ENCODE results near the gene DNAL4.

DNAL4 gene

DNA sequence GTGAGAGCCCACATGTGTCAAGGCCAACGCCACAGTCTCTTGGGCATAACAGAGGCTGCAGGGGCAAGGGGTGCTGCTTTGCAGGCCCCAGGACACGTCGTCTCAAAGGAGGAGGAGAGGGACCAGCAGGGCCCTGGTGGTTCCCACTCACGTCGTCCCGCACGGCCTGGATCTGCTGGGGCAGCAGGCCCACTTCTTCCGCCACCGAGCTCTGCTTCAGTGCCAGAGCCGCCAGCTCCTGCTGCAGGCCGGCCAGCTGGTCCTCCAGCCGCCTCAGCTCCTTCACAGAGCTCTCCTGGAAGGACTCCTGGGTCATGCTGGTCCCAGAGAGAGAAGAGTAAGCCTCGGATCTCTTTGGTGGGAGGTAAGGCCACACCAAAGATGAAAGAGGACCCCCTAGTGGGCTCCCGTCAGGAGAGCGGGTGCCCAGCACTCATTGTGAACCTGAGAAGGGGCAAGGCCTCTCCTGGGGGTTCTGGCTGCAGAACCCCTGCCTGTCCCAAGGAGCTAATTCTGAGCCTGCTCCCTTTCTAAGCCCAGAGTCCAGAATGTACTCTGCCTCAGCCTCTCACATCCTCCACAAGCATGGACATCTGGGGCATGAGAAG is 53.7 kb downstream of the DNAL4 start:
- DNase-seq (ENCODE audit: insufficient read length, low spot score) (no peak), FAIRE-seq (no peak)
- TF ChIP-seq POLR2A (IDR thresholded peaks at IDR 0.05; ENCODE audit: low read depth, low read length): no peak

GRCh38 chr22:38739300-38740055 is 54.5 kb downstream of the DNAL4 start:
- DNase-seq (ENCODE audit: insufficient read length, low spot score): no peak
- no peak for FAIRE-seq
- TF ChIP-seq POLR2A (IDR thresholded peaks at IDR 0.05; ENCODE audit: low read depth, low read length): no peak

DNA sequence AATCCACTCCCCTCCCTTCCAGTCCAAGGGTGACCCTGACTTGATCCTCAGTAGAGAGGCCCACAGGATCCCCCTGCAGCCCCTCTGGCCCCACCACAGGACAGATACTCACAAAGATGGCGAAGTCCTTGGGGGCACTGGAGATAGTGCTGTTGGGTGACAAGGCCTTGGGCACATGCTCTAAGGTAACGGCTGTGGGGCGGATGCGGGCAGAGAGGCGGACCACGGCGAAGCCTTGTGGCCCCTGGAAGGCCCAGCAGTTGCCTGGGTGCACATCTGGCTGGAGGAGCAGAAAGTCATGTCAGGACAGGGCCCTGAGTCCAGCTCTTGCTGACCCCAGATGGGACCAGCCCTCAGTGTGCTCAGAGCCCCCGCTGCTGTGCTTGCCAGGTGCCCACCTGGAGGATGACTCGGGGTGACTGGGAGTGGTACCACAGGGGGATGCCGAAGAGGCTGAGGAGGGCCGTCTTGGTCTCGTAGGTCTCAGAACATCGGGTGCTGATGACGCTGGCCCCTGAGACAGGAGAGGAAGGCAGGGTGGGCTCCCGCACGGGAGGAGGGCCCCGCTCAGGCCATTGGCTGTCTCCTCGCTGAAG is 55.4 kb downstream of the DNAL4 start:
- FAIRE-seq (no peak), DNase-seq (ENCODE audit: insufficient read length, low spot score) (no peak)
- TF ChIP-seq POLR2A (IDR thresholded peaks at IDR 0.05; ENCODE audit: low read depth, low read length): no peak

- no peak for TF ChIP-seq POLR2A (IDR thresholded peaks at IDR 0.05; ENCODE audit: low read depth, low read length)
- DNase-seq (ENCODE audit: insufficient read length, low spot score): no peak
- no peak for FAIRE-seq
Measured at GRCh38 chr22:38737302-38738060, 56.5 kb downstream of the DNAL4 start.

DNA sequence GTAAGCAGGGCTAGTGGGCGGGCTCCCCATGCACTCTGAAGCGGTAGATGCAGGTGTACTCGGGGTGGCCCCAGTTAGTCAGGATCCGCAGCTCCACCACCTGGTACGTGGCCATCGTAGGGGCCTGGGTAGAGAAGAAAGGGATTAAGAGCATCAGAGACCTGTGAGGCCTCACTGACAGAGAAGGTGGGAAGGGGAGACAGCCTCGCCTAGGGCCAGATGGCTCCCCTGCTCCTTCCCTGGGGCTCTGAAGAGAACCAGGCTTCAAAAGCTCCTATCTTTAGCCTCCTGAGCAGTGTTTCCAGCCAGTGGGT is 57.7 kb downstream of the DNAL4 start:
- no peak for TF ChIP-seq POLR2A (IDR thresholded peaks at IDR 0.05; ENCODE audit: low read depth, low read length)
- FAIRE-seq (no peak), DNase-seq (ENCODE audit: insufficient read length, low spot score) (no peak)

- FAIRE-seq: no peak
- DNase-seq (ENCODE audit: insufficient read length, low spot score): no peak
- TF ChIP-seq POLR2A (IDR thresholded peaks at IDR 0.05; ENCODE audit: low read depth, low read length): no peak
Measured at GRCh38 chr22:38735465-38736256, 58.3 kb downstream of the DNAL4 start.

DNA sequence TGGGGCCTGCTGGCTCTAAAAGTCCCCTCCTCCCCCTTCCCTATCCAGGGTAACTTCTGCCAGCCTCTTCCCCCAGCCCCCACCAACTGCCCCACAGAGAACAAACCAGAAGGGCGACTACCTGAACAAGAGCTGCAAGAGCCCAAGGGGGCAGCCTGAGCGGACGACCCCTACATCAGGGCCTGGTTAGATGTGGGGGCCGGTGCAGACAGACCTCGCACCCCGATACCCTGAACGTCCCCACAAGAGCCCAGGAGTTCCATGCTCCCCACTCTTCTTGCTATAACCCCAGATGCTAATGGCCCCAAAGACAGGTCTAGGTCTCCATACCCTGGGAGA is 58.8 kb downstream of the DNAL4 start:
- FAIRE-seq: no peak
- TF ChIP-seq POLR2A (IDR thresholded peaks at IDR 0.05; ENCODE audit: low read depth, low read length): no peak
- DNase-seq (ENCODE audit: insufficient read length, low spot score): no peak

DNA sequence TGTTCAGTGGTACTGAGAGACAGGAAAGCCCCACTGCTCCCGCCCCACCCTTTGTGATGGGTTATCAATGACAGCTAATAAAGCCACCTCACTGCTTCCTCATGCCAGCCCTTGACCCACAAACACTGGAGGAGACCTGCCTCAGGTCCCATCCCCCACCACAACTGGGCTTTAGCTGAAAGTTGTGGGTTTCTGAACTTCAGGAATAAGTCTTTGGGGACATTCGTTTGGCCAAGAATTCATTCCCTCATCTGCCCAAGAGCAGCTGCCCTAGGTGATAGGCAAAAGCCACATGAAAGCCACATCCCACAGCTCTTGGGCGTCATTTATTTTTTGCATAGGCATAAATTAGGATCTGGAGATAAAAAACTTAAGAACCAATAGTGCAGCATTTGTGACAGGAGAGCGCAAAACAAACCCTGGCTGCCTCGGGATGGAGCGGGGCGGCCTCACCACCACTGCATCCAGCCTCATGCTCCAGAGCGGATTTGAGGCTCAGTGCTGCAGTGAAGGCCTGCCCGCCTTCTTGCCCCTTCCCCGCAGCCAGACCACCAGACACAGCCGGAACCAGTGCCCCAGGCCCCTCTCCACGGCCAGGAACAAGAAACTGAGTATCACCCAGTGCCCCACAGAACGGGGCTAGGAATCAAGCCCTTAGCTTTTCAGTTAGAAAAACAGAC is 59.4 kb downstream of the DNAL4 start:
- FAIRE-seq (no peak), DNase-seq (ENCODE audit: insufficient read length, low spot score) (no peak)
- no peak for TF ChIP-seq POLR2A (IDR thresholded peaks at IDR 0.05; ENCODE audit: low read depth, low read length)

DNA sequence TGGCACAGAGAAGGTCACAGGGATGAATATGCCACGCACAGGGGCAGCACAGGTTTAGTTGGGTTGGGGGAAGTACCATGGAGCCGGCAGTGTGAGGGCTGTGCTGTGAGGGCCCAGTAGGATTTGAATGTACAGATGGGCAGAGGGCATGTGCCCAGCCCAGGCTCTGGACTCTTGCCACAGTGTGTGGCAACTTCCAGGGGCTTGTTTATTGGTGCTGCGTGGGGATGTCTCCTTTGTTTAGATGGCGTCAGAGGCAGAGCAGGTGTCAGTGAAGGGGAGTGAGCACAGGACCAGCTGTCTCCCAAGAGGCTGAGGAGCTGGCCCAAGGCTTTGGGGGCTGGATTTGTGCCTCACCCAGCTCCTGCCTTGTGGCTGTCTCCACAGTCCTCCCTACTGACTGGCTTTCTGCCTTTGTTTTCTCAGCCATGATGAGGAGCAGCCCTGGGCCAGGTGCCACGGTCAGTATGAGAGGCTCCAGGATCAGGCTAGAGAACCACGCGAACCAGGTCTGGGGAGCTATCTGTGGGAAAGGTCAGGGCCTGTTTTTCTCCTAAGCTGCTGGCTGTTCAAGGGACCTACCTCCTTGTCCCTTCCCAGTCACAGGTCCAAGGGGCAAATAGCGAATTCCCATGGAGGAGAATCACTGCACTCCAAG is 60.1 kb downstream of the DNAL4 start:
- no peak for TF ChIP-seq POLR2A (IDR thresholded peaks at IDR 0.05; ENCODE audit: low read depth, low read length)
- FAIRE-seq: no peak

DNA sequence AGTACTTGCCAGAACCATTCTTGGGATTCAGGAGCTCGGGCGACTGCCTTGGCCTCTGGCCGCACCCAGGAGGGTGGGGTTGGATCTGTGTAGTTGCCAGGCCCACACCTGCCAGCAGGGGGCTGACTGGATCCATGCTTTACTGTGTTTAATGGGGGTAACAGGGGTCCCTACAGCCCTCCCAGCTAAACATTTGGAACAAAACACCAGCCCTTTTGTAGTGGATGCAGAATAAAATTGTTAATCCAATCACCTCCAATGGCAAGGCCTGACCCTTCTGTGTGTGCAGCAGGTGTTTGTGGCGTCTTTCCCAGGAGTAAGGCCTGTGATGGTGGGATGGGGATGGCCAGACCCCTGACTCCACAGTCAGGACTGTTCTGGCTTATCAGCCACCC is 60.6 kb downstream of the DNAL4 start:
- FAIRE-seq: no peak
- no peak for DNase-seq (ENCODE audit: insufficient read length, low spot score)
- no peak for TF ChIP-seq POLR2A (IDR thresholded peaks at IDR 0.05; ENCODE audit: low read depth, low read length)

More for the DNA sequence above, 60.1 kb downstream of the DNAL4 start:
- DNase-seq (ENCODE audit: insufficient read length, low spot score): no peak

GRCh38 chr22:38732251-38732815 is 61.6 kb downstream of the DNAL4 start:
- DNase-seq (ENCODE audit: insufficient read length, low spot score) (no peak), FAIRE-seq (no peak)
- TF ChIP-seq POLR2A (IDR thresholded peaks at IDR 0.05; ENCODE audit: low read depth, low read length): no peak

- DNase-seq (ENCODE audit: insufficient read length, low spot score): no peak
- FAIRE-seq: no peak
- TF ChIP-seq POLR2A (IDR thresholded peaks at IDR 0.05; ENCODE audit: low read depth, low read length): no peak
Measured at GRCh38 chr22:38731703-38732161, 62.2 kb downstream of the DNAL4 start.
